Stimulated activated CD8-positive, alpha-beta memory T cell treated with anti-CD3 and anti-CD28 coated beads, Interleukin-12 subunit alpha, Interleukin-12 subunit beta, amount 100 ng/mL, for 4 hours (primary cell): ENCODE results near the gene BRIP1.
"Not testable (repeated sequence)": the region's sequence is repeated elsewhere in the genome, so short reads cannot be mapped to it uniquely, and the experiment has no call there.

ENCODE experiments used
- DNase-seq: peaks from one replicate; pipeline ENCODE4 v3.0.0-alpha.2; 2020; ENCODE audit warnings: low read depth

The BRIP1 gene

DNA sequence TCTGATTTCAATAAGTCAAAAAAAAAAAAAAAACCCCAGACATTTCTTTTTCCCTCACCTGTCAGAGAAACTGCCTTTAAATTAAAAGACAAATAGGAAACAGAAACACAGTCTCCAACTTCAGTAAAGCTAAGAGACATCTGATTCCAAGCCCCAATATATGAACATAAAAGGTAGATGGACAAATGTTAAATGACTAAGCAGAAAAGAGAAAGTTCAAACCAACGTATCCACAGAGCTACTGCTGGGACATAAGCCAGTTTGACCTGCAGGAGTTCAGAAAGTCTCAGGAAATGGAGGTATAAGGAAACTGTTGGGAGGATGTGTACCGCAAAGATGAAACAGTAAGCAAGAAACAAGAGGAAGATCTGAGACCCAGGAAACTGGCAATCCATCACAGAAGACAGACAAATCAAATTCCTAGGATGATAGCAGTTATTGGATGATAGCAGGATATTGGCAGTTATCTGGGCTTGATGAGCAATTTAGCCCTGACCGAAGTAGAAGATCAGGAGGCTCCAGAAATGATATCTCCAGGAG is 135.0 kb downstream of the BRIP1 start:
- no peak for DNase-seq

DNA sequence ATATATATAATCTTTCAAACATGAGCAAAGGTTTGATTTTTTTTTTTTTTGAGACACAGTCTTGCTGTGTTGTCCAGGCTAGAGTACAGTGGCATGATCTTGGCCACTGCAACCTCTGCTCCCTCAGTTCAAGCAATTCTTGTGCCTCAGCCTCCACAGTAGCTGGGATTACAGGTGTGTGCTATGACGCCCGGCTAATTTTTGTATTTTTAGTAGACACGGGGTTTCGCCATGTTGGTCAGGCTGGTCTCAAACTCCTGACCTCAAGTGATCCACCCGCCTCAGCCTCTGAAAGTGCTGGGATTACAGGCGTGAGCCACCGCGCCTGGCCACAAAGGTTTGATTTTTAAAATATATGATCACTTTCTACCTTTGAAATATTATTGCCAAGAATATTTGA is 135.5 kb downstream of the BRIP1 start:
- not testable (repeated sequence) for DNase-seq

DNA sequence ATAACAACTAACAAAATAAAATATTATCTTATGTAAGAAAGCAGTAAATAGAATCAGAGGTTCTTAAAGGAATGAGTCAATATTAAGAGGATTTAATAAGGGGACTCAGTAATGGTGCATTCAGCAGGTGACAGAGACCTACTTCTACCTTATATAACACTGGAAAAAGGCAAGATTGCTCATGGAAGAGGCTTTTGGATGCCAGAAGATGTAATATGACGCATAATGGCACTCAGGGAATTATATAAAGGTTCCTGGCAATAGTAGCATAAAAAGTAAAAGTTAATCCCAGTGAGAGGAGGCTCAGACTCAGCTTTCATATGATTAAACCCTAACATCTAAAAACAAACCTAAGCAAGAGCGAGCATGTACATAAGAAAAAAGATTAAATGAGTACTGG is 136.4 kb downstream of the BRIP1 start:
- no peak for DNase-seq

DNA sequence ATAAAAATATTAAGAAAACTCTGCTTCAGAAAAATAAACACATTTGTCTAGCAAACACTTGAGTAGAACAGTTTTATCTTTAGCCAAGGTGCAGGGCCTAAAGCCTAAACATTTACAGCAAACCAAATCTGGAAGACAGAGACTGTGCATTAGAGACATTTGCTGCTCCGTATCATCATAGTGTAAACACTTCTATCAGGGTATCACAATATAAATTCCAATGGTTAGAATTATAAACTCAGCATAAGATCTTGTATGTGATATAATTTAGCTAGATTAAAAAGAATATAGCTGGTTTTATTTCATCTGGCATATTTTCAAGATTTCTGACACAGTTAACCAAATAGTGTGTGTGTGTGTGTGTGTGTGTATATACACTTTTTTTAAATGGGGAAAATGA is 138.6 kb downstream of the BRIP1 start:
- no peak for DNase-seq

DNA sequence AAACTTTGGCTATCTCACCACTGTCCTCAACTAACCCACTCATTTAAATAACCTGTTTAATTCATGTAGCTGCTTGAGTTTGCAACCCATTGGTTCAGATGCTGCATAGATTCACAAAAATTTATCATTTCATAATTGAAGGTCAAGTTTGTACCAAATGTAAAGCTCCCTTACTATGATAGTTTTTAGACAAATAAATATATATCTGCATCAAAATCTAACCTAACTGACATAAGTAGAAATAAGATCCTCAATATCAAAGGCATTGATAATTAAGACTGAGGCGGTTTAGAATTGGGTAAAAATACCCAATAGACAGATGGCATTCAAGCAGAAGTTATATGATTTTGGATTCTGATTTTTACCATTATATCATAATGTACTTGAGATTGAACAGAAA is 139.4 kb downstream of the BRIP1 start:
- DNase-seq = no peak

DNA sequence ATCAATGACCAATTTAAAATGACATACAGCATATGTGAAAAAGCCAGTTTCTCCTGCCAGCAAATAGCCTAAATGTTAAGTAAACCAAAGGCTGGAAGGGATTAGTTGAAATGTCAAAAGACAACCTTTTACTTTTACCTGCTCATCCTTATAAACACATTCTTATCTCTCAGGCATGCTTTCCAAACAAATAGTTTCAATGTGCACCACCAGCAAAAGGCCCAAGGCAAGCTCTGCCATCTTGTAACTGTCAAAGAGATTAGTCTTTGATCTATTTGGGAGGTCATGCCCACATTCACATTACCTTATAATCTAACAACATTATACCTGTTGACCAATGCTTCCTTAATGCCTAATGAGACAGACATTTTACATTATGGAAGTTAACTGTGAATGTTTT is 140.1 kb downstream of the BRIP1 start:
- DNase-seq = no peak

DNA sequence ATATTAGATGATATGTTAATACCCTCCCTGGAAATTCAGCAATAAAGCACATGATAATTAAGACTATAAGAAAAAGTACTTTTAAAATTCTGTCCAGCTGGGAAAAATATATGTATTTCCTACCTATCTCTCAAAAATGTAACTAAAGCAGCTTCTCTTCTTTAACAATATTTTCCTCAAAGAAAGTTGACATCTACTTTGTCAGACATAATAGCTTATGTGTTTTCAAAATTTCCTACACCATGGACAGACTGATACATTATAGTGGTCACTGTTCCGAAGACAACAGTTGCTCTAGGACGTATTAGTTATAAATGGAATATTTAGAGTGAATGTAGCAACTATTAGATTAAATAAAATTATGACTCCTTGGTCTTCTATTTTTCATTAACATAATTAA is 140.9 kb downstream of the BRIP1 start:
- no peak for DNase-seq

DNA sequence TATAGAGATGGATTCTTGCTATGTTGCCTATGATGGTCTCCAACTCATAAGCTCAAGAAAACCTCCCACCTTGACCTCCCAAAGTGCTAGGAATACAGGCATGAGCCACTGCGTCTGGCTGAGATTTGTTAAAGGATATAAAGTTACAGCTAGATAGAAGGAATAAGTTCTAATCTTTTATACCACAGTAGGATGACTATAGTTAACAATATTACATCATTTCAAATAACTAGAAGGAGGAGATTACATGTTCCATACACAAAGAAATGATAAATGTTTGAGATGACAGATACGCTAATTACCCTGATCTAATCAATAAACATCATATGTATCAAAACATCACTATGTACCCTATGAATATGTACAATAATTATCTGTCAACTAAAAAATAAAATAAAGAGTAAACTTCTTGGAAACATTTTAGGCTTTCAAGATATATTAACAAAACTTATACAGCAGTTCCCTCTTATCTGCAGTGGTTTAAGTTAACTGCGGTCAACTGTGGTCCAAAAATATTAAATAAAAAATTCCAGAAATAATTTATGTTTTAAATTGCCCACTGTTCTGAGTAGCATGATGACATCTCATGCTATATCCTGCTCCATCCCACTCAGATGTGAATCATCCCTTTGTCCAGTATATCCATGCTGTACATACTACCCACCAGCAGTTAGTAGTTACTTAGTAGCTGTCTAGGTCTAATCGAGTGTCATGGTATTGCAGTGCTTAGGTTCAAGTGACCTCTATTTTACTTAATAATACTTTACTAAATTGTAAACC is 143.1 kb downstream of the BRIP1 start:
- no peak for DNase-seq

DNA sequence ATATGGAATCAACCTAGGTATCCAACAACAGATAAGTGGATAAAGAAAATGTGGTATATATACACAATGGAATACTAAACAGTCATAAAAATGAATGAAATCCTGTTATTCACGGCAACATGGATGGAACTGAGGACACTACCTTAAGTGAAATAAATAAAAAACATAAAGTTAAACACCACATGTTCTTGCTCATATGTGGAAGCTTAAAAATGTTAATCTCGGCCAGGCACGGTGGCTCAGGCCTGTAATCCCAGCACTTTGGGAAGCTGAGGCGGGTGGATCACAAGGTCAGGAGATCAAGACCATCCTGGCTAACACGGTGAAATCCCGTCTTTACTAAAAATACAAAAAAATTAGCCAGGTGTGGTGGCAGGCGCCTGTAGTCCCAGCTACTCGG is 144.1 kb downstream of the BRIP1 start:
- DNase-seq = not testable (repeated sequence)

DNA sequence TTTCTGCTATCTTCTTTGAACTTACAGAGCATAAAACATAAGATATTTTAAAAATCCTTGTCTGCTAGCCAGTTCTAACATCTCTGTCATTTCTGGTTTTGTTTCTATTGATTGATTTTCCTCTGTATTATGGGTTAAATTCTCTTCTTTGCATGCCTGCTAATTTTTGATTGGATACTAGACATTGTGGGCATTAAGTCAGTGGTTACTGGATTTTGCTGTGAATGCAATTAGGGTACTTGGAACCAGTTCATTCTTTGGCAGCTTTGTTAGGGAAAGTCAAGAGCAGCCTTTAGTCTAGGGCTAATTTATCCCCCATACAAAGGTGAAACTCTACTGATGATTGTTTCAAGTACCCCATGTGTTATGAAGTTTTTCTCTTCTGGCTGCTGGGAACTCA is 145.3 kb downstream of the BRIP1 start:
- DNase-seq = no peak

DNA sequence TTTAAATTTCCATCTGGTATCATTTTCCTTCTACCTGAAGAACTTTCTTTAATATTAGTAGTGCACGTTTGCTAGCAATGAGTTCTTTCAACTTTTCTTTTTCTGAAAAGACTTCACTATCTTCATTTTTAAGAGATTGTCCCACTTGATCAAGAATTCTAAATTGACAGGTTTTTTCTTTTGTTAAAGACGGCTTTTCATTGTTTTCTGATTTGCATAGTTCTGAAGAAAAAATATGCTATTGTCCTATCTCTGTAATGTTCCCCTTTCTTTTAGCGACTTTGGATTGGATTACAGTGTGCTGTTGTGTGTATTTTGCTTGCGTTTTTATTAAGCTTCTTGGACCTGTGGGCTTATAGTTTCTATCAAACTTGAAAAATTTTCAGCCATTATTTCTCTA is 146.0 kb downstream of the BRIP1 start:
- DNase-seq = no peak

DNA sequence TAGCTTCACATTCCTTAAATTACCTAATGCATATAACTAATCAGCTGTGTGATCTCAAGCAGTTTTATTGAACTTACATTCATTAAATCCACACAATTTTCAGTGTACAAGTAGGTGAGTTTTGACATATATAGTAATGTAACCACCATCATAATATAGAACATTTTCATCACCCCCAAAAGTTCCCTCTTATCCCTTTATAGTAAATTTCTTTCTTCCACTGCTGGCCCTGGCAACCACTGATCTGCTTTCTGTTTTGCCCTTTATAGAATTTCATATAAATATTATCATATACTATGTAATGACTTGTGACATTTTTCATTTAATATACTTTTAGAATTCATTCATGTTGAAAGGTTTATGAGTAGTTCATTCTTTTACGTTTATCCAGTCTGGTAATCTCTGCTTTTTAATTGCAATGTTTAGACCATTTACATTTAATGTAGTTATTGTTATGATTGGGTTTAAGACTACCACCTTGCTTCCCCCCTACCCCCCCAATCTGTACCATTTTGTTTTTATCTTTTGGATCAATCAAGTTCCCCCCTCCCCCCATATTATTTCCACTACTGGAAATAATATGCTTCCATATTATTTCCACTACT is 147.0 kb downstream of the BRIP1 start:
- no peak for DNase-seq

DNA sequence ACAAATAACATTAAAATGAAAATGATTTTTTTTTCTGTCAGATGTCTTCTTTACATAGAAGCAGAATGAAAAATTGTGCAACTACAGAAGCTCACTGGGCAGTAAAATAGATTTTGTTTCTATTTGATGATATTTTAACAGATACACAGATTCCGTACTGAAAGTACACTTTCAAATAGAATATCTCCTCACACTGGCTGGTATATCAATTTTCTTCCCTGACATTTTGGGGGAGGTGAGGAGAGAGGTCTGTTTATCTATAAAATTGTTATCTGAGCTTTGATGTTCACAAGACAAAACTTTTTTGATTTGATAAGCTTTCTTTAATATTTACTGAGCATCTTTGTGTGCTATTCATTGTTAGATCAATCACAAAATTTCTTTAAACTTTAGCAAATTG is 148.0 kb downstream of the BRIP1 start:
- no peak for DNase-seq

DNA sequence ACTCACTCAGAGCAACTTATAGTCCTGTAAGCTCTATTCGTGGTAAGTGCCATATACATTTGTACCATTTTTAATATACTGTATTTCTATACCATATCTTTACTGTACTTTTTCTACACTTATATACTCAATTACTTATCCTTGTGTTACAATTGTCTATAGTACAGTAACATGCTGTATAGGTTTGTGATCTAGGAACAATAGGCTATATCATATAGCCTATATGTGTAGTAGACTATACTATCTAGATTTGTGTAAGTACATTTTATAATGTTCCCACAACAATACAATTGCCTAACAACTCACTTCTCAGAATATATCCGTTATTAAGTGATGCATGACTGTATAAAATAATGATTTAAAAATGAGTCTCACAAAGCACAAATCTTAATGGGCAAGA is 149.0 kb downstream of the BRIP1 start:
- no peak for DNase-seq

DNA sequence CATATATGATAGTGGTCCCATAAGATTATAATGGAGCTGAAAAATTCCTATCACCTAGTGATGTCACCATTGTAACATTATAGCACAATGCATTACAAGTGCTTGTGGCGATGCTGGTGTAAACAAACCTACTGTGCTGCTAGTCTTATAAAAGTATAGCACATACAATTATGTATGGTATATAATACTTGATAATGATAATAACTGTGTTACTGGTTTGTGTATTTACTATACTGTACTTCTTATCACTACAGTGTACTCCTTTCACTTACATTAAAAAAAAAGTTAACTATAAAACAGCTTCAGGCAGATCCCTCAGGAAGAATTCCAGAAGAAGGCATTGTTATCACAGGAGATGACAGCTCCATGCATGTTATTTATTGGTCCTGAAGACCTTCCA is 150.3 kb downstream of the BRIP1 start:
- DNase-seq = no peak

DNA sequence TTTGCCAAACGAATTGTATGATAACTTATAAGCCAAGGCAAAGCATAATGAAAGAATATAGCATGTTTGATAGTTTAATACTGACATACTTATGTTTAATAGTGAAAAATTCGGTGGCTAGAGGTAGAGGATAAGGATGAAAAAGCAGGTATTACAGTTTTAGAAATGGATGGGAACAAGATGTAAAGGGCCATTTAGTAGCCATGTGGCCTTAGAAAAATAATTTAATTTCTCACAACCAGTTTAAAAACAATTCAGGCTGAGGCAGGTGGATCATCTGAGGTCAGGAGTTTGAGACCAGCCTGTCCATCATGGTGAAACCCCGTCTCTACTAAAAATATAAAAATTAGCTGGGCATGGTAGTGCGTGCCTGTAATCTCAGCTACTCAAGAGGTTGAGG is 152.8 kb downstream of the BRIP1 start:
- DNase-seq = no peak

DNA sequence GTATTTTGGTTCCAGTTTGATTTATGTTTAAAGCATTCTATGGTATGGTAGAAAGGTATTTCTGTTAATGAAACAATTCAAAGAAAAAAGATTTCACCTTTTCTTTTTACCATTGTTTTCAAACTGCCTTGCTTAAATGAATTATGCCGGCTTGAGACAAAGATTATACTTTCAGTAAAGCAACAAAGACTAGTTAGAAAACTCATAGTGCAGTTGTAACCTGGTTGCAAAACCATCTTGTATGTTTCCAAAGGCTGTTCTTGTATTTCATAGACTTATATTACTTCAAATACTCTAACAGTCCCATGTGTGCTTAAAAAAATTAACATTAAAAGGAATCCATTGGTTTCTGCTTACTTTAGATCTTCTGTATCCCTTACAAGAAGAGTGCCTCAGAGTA is 153.8 kb downstream of the BRIP1 start:
- DNase-seq = no peak

DNA sequence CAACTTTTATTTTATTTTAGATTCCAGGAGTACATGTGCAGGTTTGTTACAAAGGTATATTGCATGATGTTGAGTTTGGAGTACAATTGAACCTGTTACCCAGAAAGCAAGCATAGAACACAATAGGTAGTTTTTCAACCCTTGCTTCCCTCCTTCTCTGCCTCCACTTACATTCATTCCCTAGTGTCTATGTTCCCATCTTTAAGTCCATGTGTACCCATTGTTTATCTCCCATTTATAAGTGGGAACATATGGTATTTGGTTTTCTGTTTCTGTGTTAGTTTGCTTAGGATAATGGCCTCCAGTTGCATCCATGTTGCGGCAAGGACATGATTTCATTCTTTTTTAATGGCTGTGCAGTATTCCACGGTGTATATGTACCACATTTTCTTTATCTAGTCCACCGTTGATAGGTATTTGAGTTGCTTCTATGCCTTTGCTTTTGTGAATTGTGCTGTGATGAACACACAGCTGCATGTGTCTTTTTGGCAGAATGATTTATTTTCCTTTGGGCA is 158.3 kb downstream of the BRIP1 start:
- no peak for DNase-seq

DNA sequence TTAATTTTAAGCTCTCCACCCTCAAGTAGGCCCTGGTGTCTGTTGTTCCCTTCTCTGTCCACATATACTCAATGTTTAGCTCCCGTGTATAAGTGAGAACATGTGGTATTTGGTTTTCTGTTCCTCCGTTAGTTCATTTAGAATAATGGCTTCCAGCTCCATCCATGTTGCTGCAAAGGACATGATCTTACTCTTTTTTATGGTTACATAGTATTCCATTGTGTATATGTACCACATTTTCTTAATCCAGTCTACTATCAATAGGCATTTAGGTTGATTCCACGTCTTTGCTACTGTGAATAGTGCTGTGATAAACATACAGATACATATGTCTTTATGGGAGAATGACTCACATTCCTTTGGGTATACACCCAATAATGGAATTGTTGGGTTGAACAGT is 160.9 kb downstream of the BRIP1 start:
- DNase-seq = no peak

DNA sequence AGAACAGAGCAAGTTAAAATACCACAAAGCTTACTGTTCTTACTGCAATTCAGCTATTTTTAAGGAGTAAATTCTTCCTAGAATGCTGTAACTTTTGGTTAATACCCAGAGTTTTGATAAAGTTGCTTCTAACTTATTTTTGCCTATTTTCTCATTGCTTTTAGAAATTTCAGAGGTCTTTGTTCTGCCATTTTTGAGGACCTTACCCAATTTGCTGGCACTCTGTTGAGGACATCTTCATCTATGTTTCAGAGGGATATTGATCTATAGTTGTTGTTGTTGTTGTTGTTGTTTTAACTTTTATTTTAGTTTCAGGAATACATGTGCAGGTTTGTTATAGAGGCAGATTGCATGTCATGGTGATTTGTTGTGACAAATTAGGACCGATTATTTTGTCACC is 161.3 kb downstream of the BRIP1 start:
- DNase-seq = no peak

DNA sequence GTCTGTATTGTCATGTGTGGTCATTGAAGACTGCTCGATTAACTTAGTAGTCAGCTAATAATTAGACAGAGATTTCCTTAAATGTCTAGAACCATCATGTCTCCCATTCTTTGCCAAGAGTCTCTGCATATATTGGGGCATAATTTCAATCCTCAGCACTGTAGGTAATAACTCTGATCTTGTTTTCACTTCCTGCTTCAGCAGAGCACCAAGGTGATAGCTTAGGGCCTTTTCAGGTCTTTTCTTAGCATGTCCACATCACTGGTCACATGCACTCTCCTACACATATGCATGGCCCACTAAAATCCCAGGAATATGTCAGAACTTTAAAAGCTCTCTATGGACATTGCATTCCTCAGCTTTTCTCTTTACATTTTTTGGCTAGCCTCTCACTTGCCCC is 162.0 kb downstream of the BRIP1 start:
- DNase-seq = no peak

DNA sequence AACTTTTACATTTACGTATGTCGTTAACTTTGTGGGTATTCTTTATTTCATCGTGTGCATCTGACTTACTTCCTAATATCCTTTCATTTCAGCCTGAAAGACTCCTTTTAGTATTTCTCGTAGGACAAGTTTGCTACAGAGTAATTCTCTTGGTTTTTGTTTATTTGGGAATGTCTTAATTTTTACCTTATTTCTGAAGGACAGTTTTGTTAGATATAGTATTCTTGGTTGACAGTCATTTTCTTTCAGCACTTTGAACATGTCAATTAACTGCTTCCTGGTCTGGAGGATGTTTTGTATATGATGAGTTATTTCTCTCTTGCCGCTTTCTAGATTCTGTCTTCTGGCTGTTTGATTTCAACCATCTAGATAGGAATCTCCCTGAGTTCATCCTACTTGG is 163.1 kb downstream of the BRIP1 start:
- no peak for DNase-seq

DNA sequence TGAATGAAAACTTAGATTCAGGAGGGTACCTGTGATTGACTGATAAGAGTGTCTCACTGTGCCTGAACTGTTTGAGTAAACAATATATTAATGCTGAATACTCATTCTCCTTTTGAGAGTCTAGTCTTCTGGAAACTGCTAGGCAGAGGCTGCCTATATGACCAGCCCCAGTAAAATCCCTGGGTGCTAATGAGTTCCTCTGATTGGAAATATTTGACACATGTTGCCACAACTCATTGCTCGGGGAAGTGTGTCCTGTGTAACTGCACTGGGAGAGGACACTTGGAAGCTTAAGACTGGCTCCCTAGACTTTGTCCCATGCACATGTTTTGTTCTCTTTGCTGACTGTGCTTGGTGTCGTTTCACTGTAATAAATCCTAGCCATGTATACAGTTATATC is 163.6 kb downstream of the BRIP1 start:
- DNase-seq = no peak

DNA sequence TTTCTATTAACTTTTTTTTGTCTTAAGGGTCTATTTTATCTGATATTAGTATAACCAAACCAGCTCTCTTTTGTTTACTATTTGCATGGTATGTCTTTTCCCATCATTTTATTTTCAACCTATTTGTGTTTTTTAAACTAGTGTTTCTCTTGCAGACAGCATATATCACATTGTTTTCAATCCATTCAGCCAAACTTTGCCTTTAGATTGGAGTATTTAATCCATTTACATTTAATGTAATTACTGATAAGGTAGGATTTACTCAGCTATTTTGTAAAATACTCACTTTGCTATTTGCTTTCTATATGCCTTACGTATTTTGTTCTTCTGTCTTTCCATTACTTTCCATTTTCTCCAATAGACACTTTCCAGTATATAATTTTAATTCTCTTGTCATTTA is 164.3 kb downstream of the BRIP1 start:
- no peak for DNase-seq
